DND-41 (cell line): ENCODE measurements around the gene HECTD4.
A peak's percentile ranks its signal among the peaks of the same experiment; 100 is the strongest.

ENCODE experiments used
- ATAC-seq: fragments of 200-7000 bp; cut with Tn5 transposase; 3 replicates; pipeline ENCODE4 v1.9.1; 2021; ENCODE audit warnings: low read depth; ENCODE audit not compliant: insufficient read depth
- DNase-seq: peaks from one replicate; pipeline ENCODE4 v3.0.0-alpha.2; 2020
- H2AFZ ChIP-seq: 2 replicates; pipeline ENCODE4 v1.6.0; 2012; ENCODE audit warnings: low read depth, low read length
- H3K27ac ChIP-seq: 2 replicates; pipeline ENCODE4 v1.5.1; 2012; ENCODE audit warnings: low read length, inconsistent platforms
- H3K27me3 ChIP-seq: fragments of 200-600 bp; sonication (generic); 2 replicates; pipeline ENCODE4 v1.6.0; 2012; ENCODE audit warnings: low read length, mild to moderate bottlenecking, inconsistent platforms; ENCODE audit not compliant: insufficient read depth, poor library complexity
- H3K36me3 ChIP-seq: 2 replicates; pipeline ENCODE4 v1.5.1; 2012; ENCODE audit warnings: low read length, inconsistent platforms; ENCODE audit not compliant: insufficient read depth
- H3K4me1 ChIP-seq: 2 replicates; pipeline ENCODE4 v1.5.1; 2012; ENCODE audit warnings: mild to moderate bottlenecking, low read length; ENCODE audit not compliant: insufficient read depth
- H3K4me2 ChIP-seq: 2 replicates; pipeline ENCODE4 v1.6.0; 2012; ENCODE audit warnings: mild to moderate bottlenecking, moderate library complexity, low read length, inconsistent platforms; ENCODE audit not compliant: insufficient read depth
- H3K4me3 ChIP-seq, 2 experiments: fragments of 200-600 bp in 1 of 2; shearing (Covaris generic) in 1 of 2; 2 replicates each; pipeline ENCODE4 v1.5.1; 2012 to 2016; ENCODE audit warnings: inconsistent platforms in 2 of 2, low read length in 2 of 2, mild to moderate bottlenecking in 2 of 2, low read depth in 1 of 2, moderate library complexity in 1 of 2
- H3K79me2 ChIP-seq: 2 replicates; pipeline ENCODE4 v1.6.0; 2012; ENCODE audit warnings: low read length, inconsistent platforms; ENCODE audit not compliant: insufficient read depth
- H3K9ac ChIP-seq: 2 replicates; pipeline ENCODE4 v1.6.0; 2012; ENCODE audit warnings: low read depth, mild to moderate bottlenecking, inconsistent platforms, low read length, moderate library complexity
- H3K9me3 ChIP-seq: 2 replicates; pipeline ENCODE4 v1.5.1; 2012; ENCODE audit warnings: low read length, moderate library complexity, mild to moderate bottlenecking, inconsistent platforms; ENCODE audit not compliant: insufficient read depth, severe bottlenecking
- H4K20me1 ChIP-seq: 2 replicates; pipeline ENCODE4 v1.6.0; 2012; ENCODE audit warnings: low read length; ENCODE audit not compliant: insufficient read depth
- CTCF ChIP-seq: IDR thresholded peaks from 2 replicates; pipeline ENCODE4 v1.5.1; 2012; ENCODE audit warnings: borderline replicate concordance, low read length, moderate library complexity, mild to moderate bottlenecking; ENCODE audit not compliant: poor library complexity, severe bottlenecking; ENCODE audit errors: extremely low read depth
- EZH2 ChIP-seq: IDR thresholded peaks from 3 replicates; pipeline ENCODE4 v1.6.1; 2012; ENCODE audit warnings: borderline replicate concordance, low read depth, mild to moderate bottlenecking, moderate library complexity, low read length, inconsistent platforms; ENCODE audit not compliant: severe bottlenecking

HECTD4 gene

GRCh38 chr12:112427760-112428159 is 45.5 kb upstream of the HECTD4 start:
- TF ChIP-seq EZH2 (no peak), CTCF (no peak)
- Histone ChIP-seq H3K9me3 (no peaks in the 10 kb centered on the region), H2AFZ (no peak overlapping the region), H3K4me2 (no peak overlapping the region), H3K4me1 (peaks cover 6% of the 10 kb centered on the region; the same call in 1 of the 2 replicates), H3K79me2 (peaks cover 96% of the 10 kb centered on the region), H3K9ac (no peak overlapping the region), H4K20me1 (peaks cover 51% of the 10 kb centered on the region; the same call in 1 of the 2 replicates), H3K27me3 (no peaks in the 10 kb centered on the region), H3K27ac (no peak overlapping the region), H3K36me3 (peaks cover 15% of the 10 kb centered on the region; the same call in 1 of the 2 replicates), H3K4me3 (no peak overlapping the region)
- ATAC-seq, result no peak
- DNase-seq, result no peak

GRCh38 chr12:112425582-112426382 is 43.6 kb upstream of the HECTD4 start:
- DNase-seq, result no peak
- no peak overlapping the region for H3K9ac ChIP-seq
- H3K4me3 ChIP-seq, result no peak overlapping the region
- TF ChIP-seq CTCF (no peak), EZH2 (no peak)
- no peak overlapping the region for H3K4me2 ChIP-seq
- peaks cover 16% of the 10 kb centered on the region for H3K4me1 ChIP-seq
- peaks cover 14% of the 10 kb centered on the region; the same call in 1 of the 2 replicates for H3K36me3 ChIP-seq
- H3K9me3 ChIP-seq, result no peaks in the 10 kb centered on the region
- peaks cover 96% of the 10 kb centered on the region for H3K79me2 ChIP-seq
- peaks cover 54% of the 10 kb centered on the region; the same call in 1 of the 2 replicates for H4K20me1 ChIP-seq
- ATAC-seq, result no peak
- H2AFZ ChIP-seq, result no peak overlapping the region
- H3K27ac ChIP-seq, result no peak overlapping the region
- H3K27me3 ChIP-seq, result no peaks in the 10 kb centered on the region

GRCh38 chr12:112424126-112424525 is 41.9 kb upstream of the HECTD4 start:
- peak overlapping the region; percentile 34; the same call in 1 of the 2 replicates for H3K4me2 ChIP-seq
- peaks cover 96% of the 10 kb centered on the region for H3K79me2 ChIP-seq
- peaks cover 31% of the 10 kb centered on the region for H3K4me1 ChIP-seq
- no peak for TF ChIP-seq CTCF
- no peak for TF ChIP-seq EZH2
- no peak overlapping the region for H3K27ac ChIP-seq
- H3K4me3 ChIP-seq, result no peak overlapping the region
- DNase-seq (no peak), ATAC-seq (no peak)
- no peak overlapping the region for H3K9ac ChIP-seq
- peaks cover 60% of the 10 kb centered on the region; the same call in 1 of the 2 replicates for H4K20me1 ChIP-seq
- H3K36me3 ChIP-seq, result peaks cover 10% of the 10 kb centered on the region
- H2AFZ ChIP-seq, result no peak overlapping the region
- no peaks in the 10 kb centered on the region for H3K9me3 ChIP-seq
- H3K27me3 ChIP-seq, result no peaks in the 10 kb centered on the region
